ENCODE results near the gene SEMA5A.

SEMA5A gene

GRCh38 chr5:9108162-9108561 is 437.7 kb downstream of the SEMA5A start:
- H3K9ac ChIP-seq (ENCODE audit: low read depth in 1 of 2, low read length in 2 of 2) = no peak overlapping the region
- no peak overlapping the region for H3K27ac ChIP-seq (ENCODE audit: low read depth, low read length)
- no peak overlapping the region for H3K4me3 ChIP-seq (ENCODE audit: low read depth in 1 of 2, low read length in 2 of 2)
- H3K27me3 ChIP-seq (ENCODE audit: control insufficient read depth in 1 of 2, insufficient read depth in 2 of 2, low read length in 2 of 2) = no peaks in the 10 kb centered on the region
- H3K4me1 ChIP-seq (ENCODE audit: control insufficient read depth in 1 of 2, insufficient read depth in 2 of 2, low read length in 2 of 2) = no peaks in the 10 kb centered on the region
- no peaks in the 10 kb centered on the region for H3K9me3 ChIP-seq (ENCODE audit: control insufficient read depth in 1 of 2, low read length in 2 of 2)
- peaks cover 0 to 5% of the 10 kb centered on the region in 2 donors for H3K36me3 ChIP-seq (ENCODE audit: control insufficient read depth in 1 of 2, insufficient read depth in 2 of 2, low read length in 2 of 2)

DNA sequence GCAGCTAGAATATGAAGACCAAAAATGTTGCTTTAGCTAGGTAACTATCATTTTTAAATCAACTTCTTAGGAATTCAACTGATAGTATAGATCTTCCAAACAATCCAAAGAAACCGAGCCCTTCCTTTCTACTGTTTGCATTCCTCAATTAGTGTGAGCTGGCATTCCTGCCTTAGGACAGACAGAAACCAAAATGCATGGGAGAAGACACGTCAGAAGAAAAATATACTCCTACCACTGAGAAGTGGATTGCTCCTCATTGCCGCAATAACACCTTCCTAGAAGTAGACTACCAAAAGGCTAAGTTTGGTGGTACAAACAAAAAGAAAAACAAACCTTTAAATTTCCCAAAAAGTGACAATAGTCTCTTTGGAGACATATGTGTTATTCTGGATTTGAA is 440.0 kb downstream of the SEMA5A start:
- Histone ChIP-seq H3K4me1 (ENCODE audit: control insufficient read depth in 1 of 2, insufficient read depth in 2 of 2, low read length in 2 of 2) (no peaks in the 10 kb centered on the region), H3K27me3 (ENCODE audit: control insufficient read depth in 1 of 2, insufficient read depth in 2 of 2, low read length in 2 of 2) (no peaks in the 10 kb centered on the region), H3K9me3 (ENCODE audit: control insufficient read depth in 1 of 2, low read length in 2 of 2) (no peaks in the 10 kb centered on the region), H3K27ac (ENCODE audit: low read depth, low read length) (no peak overlapping the region), H3K4me3 (ENCODE audit: low read depth in 1 of 2, low read length in 2 of 2) (no peak overlapping the region), H3K36me3 (ENCODE audit: control insufficient read depth in 1 of 2, insufficient read depth in 2 of 2, low read length in 2 of 2) (peaks cover 0 to 5% of the 10 kb centered on the region in 2 donors), H3K9ac (ENCODE audit: low read depth in 1 of 2, low read length in 2 of 2) (no peak overlapping the region)

DNA sequence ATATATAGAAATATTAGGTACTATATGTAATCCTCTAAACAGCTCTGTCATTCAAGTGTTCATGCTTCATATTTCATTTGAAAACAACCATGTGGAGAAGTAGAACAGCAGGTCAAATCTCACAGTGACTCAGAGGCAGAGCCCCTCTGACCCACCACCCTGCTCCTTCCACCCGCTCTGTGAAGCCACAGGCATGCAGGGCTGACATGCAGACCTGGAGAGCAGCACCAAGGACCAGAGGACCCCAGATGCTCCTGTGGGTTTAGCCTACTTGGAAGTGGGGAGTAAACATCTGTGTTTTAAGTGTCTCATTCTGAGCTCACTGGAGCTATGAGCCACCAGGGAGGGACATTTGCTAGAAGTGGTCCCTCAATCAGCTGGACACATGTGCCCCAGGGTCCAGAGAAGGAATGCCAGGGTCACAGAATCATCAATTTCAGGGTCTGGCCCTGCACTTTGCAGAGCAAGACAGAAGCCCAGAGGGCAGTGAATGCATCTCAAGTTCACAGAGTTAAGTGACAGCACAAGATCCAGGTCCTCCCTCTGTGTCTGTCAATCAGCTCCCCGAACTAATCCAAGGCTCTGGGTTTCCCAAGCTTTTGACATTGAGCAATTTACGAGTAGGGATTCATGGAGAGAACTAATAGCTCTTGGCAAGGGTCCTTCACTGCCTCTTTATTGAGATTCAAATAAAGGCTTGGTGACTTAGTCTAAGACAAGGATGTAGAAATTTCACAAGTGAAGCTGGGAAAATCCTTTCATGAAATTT is 441.1 kb downstream of the SEMA5A start:
- no peaks in the 10 kb centered on the region for H3K4me1 ChIP-seq (ENCODE audit: control insufficient read depth in 1 of 2, insufficient read depth in 2 of 2, low read length in 2 of 2)
- H3K9me3 ChIP-seq (ENCODE audit: control insufficient read depth in 1 of 2, low read length in 2 of 2) = no peaks in the 10 kb centered on the region
- peaks cover 0 to 5% of the 10 kb centered on the region in 2 donors for H3K36me3 ChIP-seq (ENCODE audit: control insufficient read depth in 1 of 2, insufficient read depth in 2 of 2, low read length in 2 of 2)
- no peak overlapping the region for H3K4me3 ChIP-seq (ENCODE audit: low read depth in 1 of 2, low read length in 2 of 2)
- no peaks in the 10 kb centered on the region for H3K27me3 ChIP-seq (ENCODE audit: control insufficient read depth in 1 of 2, insufficient read depth in 2 of 2, low read length in 2 of 2)
- no peak overlapping the region for H3K9ac ChIP-seq (ENCODE audit: low read depth in 1 of 2, low read length in 2 of 2)
- no peak overlapping the region for H3K27ac ChIP-seq (ENCODE audit: low read depth, low read length)

DNA sequence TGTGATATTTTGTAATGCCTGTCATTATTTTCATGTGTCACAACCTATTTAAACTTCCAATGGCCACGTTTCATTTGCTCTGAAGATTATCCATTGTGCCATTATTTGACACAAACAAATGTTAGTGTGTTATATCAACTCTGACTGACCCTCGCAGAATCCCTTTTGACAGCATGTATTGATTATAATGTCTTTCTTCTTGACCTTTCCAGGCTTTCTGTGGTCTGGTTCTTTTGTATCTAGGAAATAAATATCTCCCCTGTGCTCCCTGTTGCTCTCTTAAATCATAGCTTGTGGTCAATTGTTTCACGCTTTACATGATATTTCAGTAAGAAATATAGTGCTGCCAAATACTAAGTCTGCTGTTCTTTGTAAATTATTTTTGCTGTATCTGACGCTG is 442.6 kb downstream of the SEMA5A start:
- H3K27me3 ChIP-seq (ENCODE audit: control insufficient read depth in 1 of 2, insufficient read depth in 2 of 2, low read length in 2 of 2) = no peaks in the 10 kb centered on the region
- H3K9me3 ChIP-seq (ENCODE audit: control insufficient read depth in 1 of 2, low read length in 2 of 2) = no peaks in the 10 kb centered on the region
- no peaks in the 10 kb centered on the region for H3K4me1 ChIP-seq (ENCODE audit: control insufficient read depth in 1 of 2, insufficient read depth in 2 of 2, low read length in 2 of 2)
- H3K4me3 ChIP-seq (ENCODE audit: low read depth in 1 of 2, low read length in 2 of 2) = no peak overlapping the region
- peaks cover 0 to 5% of the 10 kb centered on the region in 2 donors for H3K36me3 ChIP-seq (ENCODE audit: control insufficient read depth in 1 of 2, insufficient read depth in 2 of 2, low read length in 2 of 2)
- H3K9ac ChIP-seq (ENCODE audit: low read depth in 1 of 2, low read length in 2 of 2) = no peak overlapping the region
- H3K27ac ChIP-seq (ENCODE audit: low read depth, low read length) = no peak overlapping the region

DNA sequence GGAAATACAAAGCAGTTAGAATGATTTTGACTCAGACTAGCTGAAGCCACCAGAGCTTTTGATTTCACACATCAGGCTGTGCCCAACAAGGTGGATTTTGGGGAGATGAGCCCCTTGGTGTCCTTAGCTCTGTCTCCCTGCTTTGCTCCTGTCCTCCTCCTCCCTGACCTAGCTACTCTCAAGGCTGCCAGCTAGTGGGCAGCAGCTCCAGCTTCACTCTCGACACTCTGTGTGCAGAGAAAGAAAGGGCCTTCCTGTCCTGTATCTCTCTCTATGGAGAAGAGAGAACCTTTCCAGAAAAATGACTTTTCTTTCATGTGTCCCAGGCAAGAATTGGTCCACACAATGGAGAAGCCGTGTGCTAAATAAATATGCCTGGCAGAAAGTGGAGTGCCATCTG is 446.2 kb downstream of the SEMA5A start:
- no peaks in the 10 kb centered on the region for H3K36me3 ChIP-seq (ENCODE audit: control insufficient read depth in 1 of 2, insufficient read depth in 2 of 2, low read length in 2 of 2)
- no peaks in the 10 kb centered on the region for H3K4me1 ChIP-seq (ENCODE audit: control insufficient read depth in 1 of 2, insufficient read depth in 2 of 2, low read length in 2 of 2)
- H3K27me3 ChIP-seq (ENCODE audit: control insufficient read depth in 1 of 2, insufficient read depth in 2 of 2, low read length in 2 of 2) = no peaks in the 10 kb centered on the region
- H3K9me3 ChIP-seq (ENCODE audit: control insufficient read depth in 1 of 2, low read length in 2 of 2) = no peaks in the 10 kb centered on the region
- H3K4me3 ChIP-seq (ENCODE audit: low read depth in 1 of 2, low read length in 2 of 2) = no peak overlapping the region
- no peak overlapping the region for H3K27ac ChIP-seq (ENCODE audit: low read depth, low read length)
- no peak overlapping the region for H3K9ac ChIP-seq (ENCODE audit: low read depth in 1 of 2, low read length in 2 of 2)

GRCh38 chr5:9098990-9099389 is 446.9 kb downstream of the SEMA5A start:
- Histone ChIP-seq H3K9ac (ENCODE audit: low read depth in 1 of 2, low read length in 2 of 2) (no peak overlapping the region), H3K4me1 (ENCODE audit: control insufficient read depth in 1 of 2, insufficient read depth in 2 of 2, low read length in 2 of 2) (no peaks in the 10 kb centered on the region), H3K27ac (ENCODE audit: low read depth, low read length) (no peak overlapping the region), H3K27me3 (ENCODE audit: control insufficient read depth in 1 of 2, insufficient read depth in 2 of 2, low read length in 2 of 2) (no peaks in the 10 kb centered on the region), H3K36me3 (ENCODE audit: control insufficient read depth in 1 of 2, insufficient read depth in 2 of 2, low read length in 2 of 2) (no peaks in the 10 kb centered on the region), H3K9me3 (ENCODE audit: control insufficient read depth in 1 of 2, low read length in 2 of 2) (no peaks in the 10 kb centered on the region), H3K4me3 (ENCODE audit: low read depth in 1 of 2, low read length in 2 of 2) (no peak overlapping the region)

GRCh38 chr5:9094582-9094981 is 451.3 kb downstream of the SEMA5A start:
- Histone ChIP-seq H3K27me3 (ENCODE audit: control insufficient read depth in 1 of 2, insufficient read depth in 2 of 2, low read length in 2 of 2) (no peaks in the 10 kb centered on the region), H3K27ac (ENCODE audit: low read depth, low read length) (no peak overlapping the region), H3K4me1 (ENCODE audit: control insufficient read depth in 1 of 2, insufficient read depth in 2 of 2, low read length in 2 of 2) (no peaks in the 10 kb centered on the region), H3K36me3 (ENCODE audit: control insufficient read depth in 1 of 2, insufficient read depth in 2 of 2, low read length in 2 of 2) (no peaks in the 10 kb centered on the region), H3K9me3 (ENCODE audit: control insufficient read depth in 1 of 2, low read length in 2 of 2) (no peaks in the 10 kb centered on the region), H3K4me3 (ENCODE audit: low read depth in 1 of 2, low read length in 2 of 2) (no peak overlapping the region), H3K9ac (ENCODE audit: low read depth in 1 of 2, low read length in 2 of 2) (no peak overlapping the region)

DNA sequence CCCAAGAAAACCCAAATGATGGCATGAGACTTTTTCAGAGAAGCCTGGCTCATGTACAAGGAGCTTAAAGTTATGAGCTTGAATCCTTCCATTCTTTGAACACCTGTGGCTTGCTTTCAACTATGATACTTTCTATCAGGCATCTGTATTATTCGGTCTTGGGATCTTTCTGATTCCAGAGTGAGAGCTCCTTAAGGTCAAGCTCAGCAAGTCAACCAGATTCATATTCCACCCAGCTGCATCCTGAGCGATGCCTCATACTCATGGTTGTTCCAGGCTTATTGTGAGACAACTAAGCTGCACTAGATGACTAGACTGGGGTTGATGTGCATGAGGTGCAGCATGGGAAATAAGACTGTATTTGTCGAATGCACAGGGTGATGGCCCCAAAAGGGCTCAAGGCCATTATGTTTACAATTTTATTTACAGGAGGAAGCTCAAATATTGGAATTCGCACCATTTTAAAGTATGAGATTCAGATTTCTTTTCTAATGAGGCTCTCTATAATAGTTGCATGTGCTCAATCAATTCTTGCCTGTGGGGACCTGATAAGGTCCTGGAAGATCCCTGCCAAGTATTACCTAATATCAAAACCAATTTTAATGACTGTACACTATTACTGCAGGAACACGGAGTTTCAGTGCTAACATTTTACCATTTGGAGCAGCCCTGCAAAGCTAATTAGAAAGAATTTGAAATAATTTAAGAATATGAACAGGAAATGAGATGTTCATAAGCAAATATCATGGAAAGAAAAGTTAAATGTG is 453.8 kb downstream of the SEMA5A start:
- Histone ChIP-seq H3K27me3 (ENCODE audit: control insufficient read depth in 1 of 2, insufficient read depth in 2 of 2, low read length in 2 of 2) (no peaks in the 10 kb centered on the region), H3K36me3 (ENCODE audit: control insufficient read depth in 1 of 2, insufficient read depth in 2 of 2, low read length in 2 of 2) (no peaks in the 10 kb centered on the region), H3K9me3 (ENCODE audit: control insufficient read depth in 1 of 2, low read length in 2 of 2) (no peaks in the 10 kb centered on the region), H3K4me1 (ENCODE audit: control insufficient read depth in 1 of 2, insufficient read depth in 2 of 2, low read length in 2 of 2) (no peaks in the 10 kb centered on the region), H3K4me3 (ENCODE audit: low read depth in 1 of 2, low read length in 2 of 2) (no peak overlapping the region), H3K27ac (ENCODE audit: low read depth, low read length) (no peak overlapping the region), H3K9ac (ENCODE audit: low read depth in 1 of 2, low read length in 2 of 2) (no peak overlapping the region)

- no peak overlapping the region for H3K9ac ChIP-seq (ENCODE audit: low read depth in 1 of 2, low read length in 2 of 2)
- H3K4me1 ChIP-seq (ENCODE audit: control insufficient read depth in 1 of 2, insufficient read depth in 2 of 2, low read length in 2 of 2) = no peaks in the 10 kb centered on the region
- H3K36me3 ChIP-seq (ENCODE audit: control insufficient read depth in 1 of 2, insufficient read depth in 2 of 2, low read length in 2 of 2) = no peaks in the 10 kb centered on the region
- no peaks in the 10 kb centered on the region for H3K27me3 ChIP-seq (ENCODE audit: control insufficient read depth in 1 of 2, insufficient read depth in 2 of 2, low read length in 2 of 2)
- no peak overlapping the region for H3K27ac ChIP-seq (ENCODE audit: low read depth, low read length)
- no peaks in the 10 kb centered on the region for H3K9me3 ChIP-seq (ENCODE audit: control insufficient read depth in 1 of 2, low read length in 2 of 2)
- H3K4me3 ChIP-seq (ENCODE audit: low read depth in 1 of 2, low read length in 2 of 2) = no peak overlapping the region
These were observed 455.4 kb downstream of the SEMA5A start for GRCh38 chr5:9090381-9091026.

DNA sequence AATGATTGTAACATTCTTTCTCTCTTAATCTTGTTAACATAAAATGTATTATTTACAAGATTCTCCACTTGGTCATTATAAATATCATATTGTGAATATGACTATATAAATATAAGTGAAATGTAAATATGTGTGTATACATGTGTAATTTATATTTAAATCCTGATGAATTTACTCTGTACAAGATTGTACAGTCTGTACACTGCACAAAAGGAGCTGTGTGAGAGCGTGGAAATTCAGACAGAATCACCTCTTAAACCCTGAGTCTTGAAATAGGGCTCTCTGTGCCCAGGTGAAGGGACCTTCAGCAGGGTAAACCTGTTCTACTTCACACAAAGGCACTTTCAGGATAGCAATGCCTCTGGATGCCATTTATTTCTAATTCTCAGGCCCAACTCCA is 456.0 kb downstream of the SEMA5A start:
- no peak overlapping the region for H3K9ac ChIP-seq (ENCODE audit: low read depth in 1 of 2, low read length in 2 of 2)
- no peak overlapping the region for H3K4me3 ChIP-seq (ENCODE audit: low read depth in 1 of 2, low read length in 2 of 2)
- H3K36me3 ChIP-seq (ENCODE audit: control insufficient read depth in 1 of 2, insufficient read depth in 2 of 2, low read length in 2 of 2) = no peaks in the 10 kb centered on the region
- H3K4me1 ChIP-seq (ENCODE audit: control insufficient read depth in 1 of 2, insufficient read depth in 2 of 2, low read length in 2 of 2) = no peaks in the 10 kb centered on the region
- H3K27me3 ChIP-seq (ENCODE audit: control insufficient read depth in 1 of 2, insufficient read depth in 2 of 2, low read length in 2 of 2) = no peaks in the 10 kb centered on the region
- no peaks in the 10 kb centered on the region for H3K9me3 ChIP-seq (ENCODE audit: control insufficient read depth in 1 of 2, low read length in 2 of 2)
- H3K27ac ChIP-seq (ENCODE audit: low read depth, low read length) = no peak overlapping the region
